HL-60 (cell line): ENCODE measurements around the gene TMEM18.

ENCODE experiments used
- DNase-seq, 2 experiments: peaks; one replicate each; pipeline ENCODE4 v3.0.0-alpha.2; 2010 to 2020; ENCODE audit warnings: low read depth in 1 of 2, low spot score in 1 of 2
- H3K27ac ChIP-seq: fragments of 250-450 bp; sonication (Bioruptor Pico); replicated peaks from 2 replicates; pipeline ENCODE4 v1.5.1; 2020; ENCODE audit warnings: mild to moderate bottlenecking, moderate library complexity
- H3K27me3 ChIP-seq: fragments of 250-450 bp; sonication (Bioruptor Pico); 2 replicates; pipeline ENCODE4 v1.5.1; 2021; ENCODE audit warnings: mild to moderate bottlenecking, moderate library complexity; ENCODE audit not compliant: insufficient read depth, poor library complexity, severe bottlenecking
- H3K4me3 ChIP-seq: replicated peaks from 2 replicates; pipeline ENCODE4 v1.5.1; 2011; ENCODE audit warnings: mild to moderate bottlenecking, control low read depth, low read length; ENCODE audit not compliant: insufficient read depth
- CTCF ChIP-seq: IDR thresholded peaks from one replicate; pipeline ENCODE4 v1.5.1; 2011; ENCODE audit warnings: low read length, control low read depth, inconsistent platforms; ENCODE audit not compliant: insufficient read depth
- GABPA ChIP-seq: IDR thresholded peaks from 2 replicates; pipeline ENCODE4 v1.6.1; 2012; ENCODE audit warnings: low read depth
- POLR2AphosphoS5 ChIP-seq: IDR thresholded peaks from 2 replicates; pipeline ENCODE4 v1.6.1; 2012; ENCODE audit warnings: low read depth
- REST ChIP-seq: IDR thresholded peaks from 2 replicates; pipeline ENCODE4 v1.6.1; 2012; ENCODE audit warnings: low read depth; ENCODE audit not compliant: insufficient replicate concordance
- SPI1 ChIP-seq: IDR thresholded peaks from 2 replicates; pipeline ENCODE4 v1.6.1; 2012; ENCODE audit warnings: low read depth, mild to moderate bottlenecking, borderline replicate concordance

TMEM18 gene

DNA sequence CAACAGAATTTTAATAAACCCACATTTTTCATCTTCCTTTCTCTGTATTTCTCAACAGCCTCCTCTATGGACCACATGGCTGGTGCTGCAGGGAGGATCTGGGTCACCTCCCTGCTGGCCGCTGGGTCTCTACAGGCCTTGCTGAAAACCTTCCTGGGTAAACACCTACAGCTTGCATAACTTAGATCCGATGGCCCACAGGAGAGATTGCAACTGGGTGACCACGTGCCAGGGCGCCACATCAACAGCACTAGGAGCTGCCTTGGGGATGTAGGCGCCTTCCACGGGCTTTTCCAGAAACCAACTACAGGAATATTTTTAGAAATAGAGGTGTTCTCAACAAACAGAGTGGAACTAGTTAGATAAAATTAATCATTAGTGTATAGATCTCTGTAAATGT is 19.4 kb downstream of the TMEM18 start:
- no peaks in the 10 kb centered on the region for H3K27me3 ChIP-seq
- no peak overlapping the region for H3K27ac ChIP-seq
- TF ChIP-seq CTCF = no peak
- no peak for TF ChIP-seq SPI1
- TF ChIP-seq POLR2AphosphoS5 = no peak
- no peak for TF ChIP-seq GABPA
- TF ChIP-seq REST = no peak
- no peak overlapping the region for H3K4me3 ChIP-seq
- no peak for DNase-seq

DNA sequence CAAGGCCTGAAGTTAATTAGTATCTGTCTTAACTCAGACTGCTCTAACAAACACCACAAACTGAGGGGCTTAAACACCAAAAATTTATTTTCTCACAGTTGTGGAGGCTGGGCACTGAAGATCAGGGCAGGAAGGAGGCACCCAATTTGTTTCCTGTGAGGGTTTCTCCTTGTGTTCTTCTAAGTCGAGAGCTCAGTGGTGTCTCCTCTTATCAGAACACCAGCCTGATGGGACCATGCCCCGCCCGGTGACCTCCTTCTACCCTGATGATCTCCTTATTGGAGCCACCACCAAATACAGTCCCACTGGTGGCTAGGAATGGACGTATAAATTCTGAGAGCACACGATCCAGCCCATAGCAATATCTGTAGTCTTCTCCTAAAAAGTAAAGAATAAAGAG is 20.5 kb downstream of the TMEM18 start:
- Histone ChIP-seq H3K4me3 (no peak overlapping the region), H3K27ac (no peak overlapping the region), H3K27me3 (no peaks in the 10 kb centered on the region)
- TF ChIP-seq REST (no peak), GABPA (no peak), SPI1 (no peak), CTCF (no peak), POLR2AphosphoS5 (no peak)
- DNase-seq = no peak

DNA sequence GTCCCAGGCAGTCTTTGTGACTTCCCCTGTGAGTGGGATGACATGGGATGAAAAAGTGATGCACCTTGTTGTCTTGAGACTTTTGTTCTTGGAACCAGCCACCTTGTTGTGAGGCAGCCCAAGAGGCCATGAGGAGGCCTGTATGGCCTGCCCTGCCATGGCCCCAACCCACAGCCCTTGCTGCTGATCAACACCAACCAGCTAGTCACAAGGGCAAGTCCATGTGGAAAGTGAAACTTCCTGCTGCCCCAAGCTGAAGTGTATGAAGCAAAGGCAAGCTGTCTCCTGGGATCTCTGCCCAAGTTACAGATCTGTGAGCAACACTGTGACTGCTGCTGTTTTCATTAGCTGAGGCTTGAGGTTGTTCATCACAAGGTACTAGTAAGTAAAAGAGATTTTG is 21.6 kb downstream of the TMEM18 start:
- no peak for TF ChIP-seq SPI1
- no peak for TF ChIP-seq CTCF
- no peak for TF ChIP-seq POLR2AphosphoS5
- no peak for TF ChIP-seq GABPA
- no peak for TF ChIP-seq REST

More for the DNA sequence above, 21.6 kb downstream of the TMEM18 start:
- DNase-seq = no peak
- Histone ChIP-seq H3K4me3 (no peak overlapping the region), H3K27ac (no peak overlapping the region), H3K27me3 (no peaks in the 10 kb centered on the region)
